Adrenal gland (tissue), 5 donors: ENCODE measurements around the gene MCU.

Experiments
- CTCF ChIP-seq, 6 experiments: fragments of 450-650 bp in 4 of 6; fragments of 200-600 bp in 2 of 6; sonication (generic) in 1 of 6; IDR thresholded peaks; 1 replicate in 5 of 6; 2 replicates in 1 of 6; pipeline versions ENCODE4 v1.5.1 to v1.8.0; 2016 to 2021; ENCODE audit warnings: antibody characterized with exemption in 6 of 6, mild to moderate bottlenecking in 2 of 6, moderate library complexity in 1 of 6
- POLR2A ChIP-seq, 2 donors: fragments of 450-650 bp; IDR thresholded peaks; one replicate each; pipeline ENCODE4 v1.6.1; 2017; ENCODE audit warnings: antibody characterized with exemption in 2 of 2, mild to moderate bottlenecking in 2 of 2, moderate library complexity in 1 of 2
- donor health status: DM: no; HTN: no; CAD: no.

- no peak for TF ChIP-seq POLR2A (IDR thresholded peaks at IDR 0.05)
- no peak for TF ChIP-seq CTCF (IDR thresholded peaks at IDR 0.05)
Observed at GRCh38 chr10:72735288-72735936, 43.5 kb downstream of the MCU start.
